Right lobe of liver (tissue), 6 donors: Measurements from ENCODE around the gene ARHGEF10L. TPM values are rescaled to one million over a fixed set of nuclear protein-coding genes. Genes with fewer than 3 reads are reported as not detected.

Experiments
- ATAC-seq, 4 donors: fragments of 200-7000 bp; cut with Tn5 transposase; one replicate each; pipeline ENCODE4 v1.9.1; 2020; ENCODE audit warnings: mild to moderate bottlenecking in 4 of 4, moderate library complexity in 4 of 4
- DNase-seq, 3 donors: peaks; one replicate each; pipeline ENCODE4 v3.0.0-alpha.2; 2020
- H3K27ac ChIP-seq, 3 donors: fragments of 200-600 bp; one replicate each; pipeline ENCODE4 v1.8.0; 2022
- H3K27me3 ChIP-seq, 2 donors: fragments of 200-600 bp; one replicate each; pipeline ENCODE4 v1.8.0; 2022
- H3K36me3 ChIP-seq, 4 donors: fragments of 200-600 bp; sonication (generic) in 1 of 4; one replicate each; pipeline versions ENCODE4 v1.5.1 to v1.8.0; 2017 to 2022; ENCODE audit warnings: control low read depth in 1 of 4
- H3K4me1 ChIP-seq, 4 donors: fragments of 200-600 bp; sonication (generic) in 1 of 4; one replicate each; pipeline versions ENCODE4 v1.5.1 to v1.8.0; 2017 to 2022; ENCODE audit warnings: control low read depth in 1 of 4
- H3K4me3 ChIP-seq, 3 donors: fragments of 200-600 bp; one replicate each; pipeline ENCODE4 v1.8.0; 2022
- H3K9me3 ChIP-seq, 4 donors: fragments of 200-600 bp; sonication (generic) in 1 of 4; one replicate each; pipeline versions ENCODE4 v1.5.1 to v1.8.0; 2017 to 2022; ENCODE audit warnings: control low read depth in 1 of 4
- CTCF ChIP-seq, 4 donors: fragments of 200-600 bp in 3 of 4; fragments of 450-650 bp in 1 of 4; IDR thresholded peaks; one replicate each; pipeline versions ENCODE4 v1.5.1 to v1.8.0; 2016 to 2022; ENCODE audit warnings: antibody characterized with exemption in 4 of 4, mild to moderate bottlenecking in 2 of 4
- POLR2A ChIP-seq: fragments of 450-650 bp; IDR thresholded peaks from one replicate; pipeline ENCODE4 v1.6.1; 2017; ENCODE audit warnings: antibody characterized with exemption, mild to moderate bottlenecking
- WGBS: methylation state at CpG from one replicate; pipeline ENCODE4 v1.1.6; 2018; ENCODE audit warnings: low coverage, low lambda C conversion rate; ENCODE audit not compliant: insufficient coverage; ENCODE audit errors: missing lambda C conversion rate; 5-methylcytosine and 5-hydroxymethylcytosine counted together
- intact Hi-C, 2 donors: fragments of 100-400 bp; cut with DNase I; formaldehyde crosslinking; loops; one replicate each; pipeline versions ENCODE4 v1.11.2 to v1.14.1; 2022
- total RNA-seq, 6 experiments: library from RNA; depleted of rRNA in 2 of 6; stranded (reverse); fragments of >200 nt in 2 of 6; fragmentation: NEBNext Ultra II Directional in 3 of 6; extraction: Animal tissue kit (Norgen Biotek cat#: 25700) in 3 of 6; gene quantifications; one replicate each; pipeline versions ENCODE4 v1.1.0 to v1.2.4, GENCODE V29; 2016 to 2023
- donor health status: DM: no; HTN: yes; CAD: no.
- donor health status: DM: no; HTN: no; CAD: no.
- donor health status: DM: no; HTN: no; CAD: no.
- donor health status: DM: no; HTN: yes; CAD: no.
- donor health status: DM: no; HTN: yes; CAD: no.

ARHGEF10L gene
- total RNA-seq, 6 experiments from 2014 or later: 59.7 to 124 (median 87.4) TPM

- Histone ChIP-seq H3K27me3 (no peaks in the 10 kb centered on the region), H3K9me3 (no peaks in the 10 kb centered on the region), H3K27ac (peak overlapping the region in 2 of 3 donors; percentile 12 to 56), H3K4me1 (peaks cover 0 to 14% (median 5%) of the 10 kb centered on the region in 4 donors), H3K36me3 (peaks cover 0 to 90% (median 39%) of the 10 kb centered on the region in 4 donors), H3K4me3 (no peak overlapping the region)
- TF ChIP-seq POLR2A (no peak), CTCF (IDR thresholded peaks at IDR 0.05) (peak; percentile 80 to 87 (median 84))
- 29% methylated on average over 8 of the region's 14 CpGs for WGBS
- no peak for DNase-seq
- intact Hi-C loops: loop anchor here (5.0 to 10.0 kb wide), 2 partner anchors 102 to 110 kb away; no protein-coding TSS in a partner anchor
- ATAC-seq: peak; percentile 4 to 37 (median 30)
Measured at GRCh38 chr1:17606826-17607440, 67.4 kb downstream of the ARHGEF10L start.

GRCh38 chr1:17607644-17608581 lies 68.4 kb downstream of the ARHGEF10L start:
- intact Hi-C loops: loop anchor here (5.0 to 10.0 kb wide), 2 partner anchors 103 to 111 kb away; no protein-coding TSS in a partner anchor
- no peak for ATAC-seq
- peaks cover 0 to 90% (median 37%) of the 10 kb centered on the region in 4 donors for H3K36me3 ChIP-seq
- H3K9me3 ChIP-seq: no peaks in the 10 kb centered on the region
- no peak overlapping the region for H3K4me3 ChIP-seq
- H3K4me1 ChIP-seq: peaks cover 0 to 14% (median 5%) of the 10 kb centered on the region in 4 donors
- TF ChIP-seq POLR2A: no peak
- TF ChIP-seq CTCF (IDR thresholded peaks at IDR 0.05): no peak
- no peak overlapping the region for H3K27ac ChIP-seq
- no peak for DNase-seq
- no peaks in the 10 kb centered on the region for H3K27me3 ChIP-seq
- 72% methylated on average over 13 of the region's 34 CpGs for WGBS

DNA sequence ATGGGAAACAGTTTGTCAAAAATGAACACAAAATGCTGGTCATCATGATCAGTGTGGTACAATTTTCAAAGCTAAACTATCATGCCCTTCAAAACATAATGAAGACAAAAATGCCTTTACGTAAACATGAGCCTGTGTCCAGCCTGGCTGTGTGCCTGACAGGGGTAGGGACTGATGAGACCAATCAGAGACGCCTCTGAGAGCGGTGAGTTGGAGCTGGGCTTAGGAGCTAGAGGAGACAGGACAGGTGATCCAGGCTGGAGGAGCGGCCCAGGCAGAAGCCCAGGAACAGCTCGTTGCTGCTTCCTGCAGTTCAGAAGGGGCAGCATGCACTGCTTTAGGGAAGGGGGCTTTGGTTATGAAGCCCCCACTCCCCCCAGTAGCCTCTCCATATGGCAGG lies 70.0 kb downstream of the ARHGEF10L start:
- intact Hi-C loops: loop anchor here (5.0 to 10.0 kb wide), 2 partner anchors 105 to 112 kb away; no protein-coding TSS in a partner anchor
- H3K4me3 ChIP-seq: no peak overlapping the region
- no peaks in the 10 kb centered on the region for H3K27me3 ChIP-seq
- peaks cover 0 to 90% (median 41%) of the 10 kb centered on the region in 4 donors for H3K36me3 ChIP-seq
- peaks cover 0 to 14% (median 5%) of the 10 kb centered on the region in 4 donors for H3K4me1 ChIP-seq
- DNase-seq (no peak), ATAC-seq (peak in 2 of 4 donors; percentile 3 to 25)
- no peak overlapping the region for H3K27ac ChIP-seq
- 80% methylated on average over 3 of the region's 5 CpGs for WGBS
- H3K9me3 ChIP-seq: no peaks in the 10 kb centered on the region
- TF ChIP-seq CTCF (IDR thresholded peaks at IDR 0.05): no peak

GRCh38 chr1:17610085-17610484 lies 70.6 kb downstream of the ARHGEF10L start:
- intact Hi-C loops: no loop called here
- peaks cover 0 to 12% (median 5%) of the 10 kb centered on the region in 4 donors for H3K4me1 ChIP-seq
- no peak overlapping the region for H3K4me3 ChIP-seq
- DNase-seq: no peak
- no peak for TF ChIP-seq POLR2A
- no peak for TF ChIP-seq CTCF (IDR thresholded peaks at IDR 0.05)
- no peaks in the 10 kb centered on the region for H3K27me3 ChIP-seq
- no peak overlapping the region for H3K27ac ChIP-seq
- peaks cover 0 to 87% (median 40%) of the 10 kb centered on the region in 4 donors for H3K36me3 ChIP-seq
- H3K9me3 ChIP-seq: no peaks in the 10 kb centered on the region
- no peak for ATAC-seq
- WGBS: no CpG with 5 or more reads among the region's 5 CpGs
